ENCODE data around the gene RNF144A. TPM values are rescaled to one million over a fixed set of nuclear protein-coding genes. Genes with fewer than 3 reads are reported as not detected.

Gene RNF144A
- polyA plus RNA-seq, 3 donors: 0.30 to 0.68 (median 0.48) TPM

DNA sequence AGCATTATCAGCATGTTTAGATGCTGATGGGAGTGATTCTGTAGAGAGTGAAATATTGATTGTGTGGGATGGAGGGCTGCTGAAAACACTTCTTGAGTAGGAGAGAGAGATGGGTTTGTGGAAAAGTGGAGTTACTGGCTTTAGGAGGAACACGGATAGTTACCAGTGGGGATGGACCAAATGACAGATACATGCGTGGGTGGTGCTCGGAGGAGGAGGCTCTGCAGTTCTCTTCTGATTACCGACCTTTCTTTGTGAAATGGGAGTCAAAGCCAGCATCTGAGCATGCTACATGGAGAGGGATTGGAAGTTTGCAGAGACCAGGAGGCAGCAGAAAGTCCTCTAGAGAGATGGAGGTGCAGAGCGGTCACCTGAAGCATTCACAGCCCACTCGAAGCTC is 26.3 kb downstream of the RNF144A start:
- H3K36me3 Mint-ChIP-seq: peaks cover 27 to 29% of the 10 kb centered on the region in 2 donors
- H2AFZ ChIP-seq (ENCODE audit: insufficient read depth, low read depth, low read length, poor library complexity, severe bottlenecking): no peak overlapping the region

DNA sequence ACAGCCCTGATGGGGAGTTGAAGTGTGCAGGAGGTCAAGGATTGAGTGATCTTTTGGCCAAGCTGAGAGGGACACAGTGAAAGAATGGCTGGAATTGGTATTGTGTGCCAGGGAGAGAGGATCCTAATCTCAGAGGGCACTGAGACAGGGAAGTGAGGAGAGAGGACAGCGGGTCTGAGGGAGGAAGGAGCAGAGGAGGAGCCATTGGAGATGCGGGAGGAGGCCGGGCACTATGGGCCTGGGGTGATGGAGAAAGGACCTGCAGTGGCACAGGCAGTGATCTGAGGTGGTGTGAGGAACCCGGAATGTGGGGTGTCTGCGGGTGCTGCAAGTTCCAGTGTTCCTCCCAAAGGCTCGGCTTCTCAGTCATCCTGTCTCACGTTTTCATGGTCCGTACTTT is 26.8 kb downstream of the RNF144A start:
- Histone ChIP-seq H2AFZ (ENCODE audit: insufficient read depth, low read depth, low read length, poor library complexity, severe bottlenecking) (no peak overlapping the region), H3K9me3 (replicated peaks in 1 of 2; ENCODE audit: control insufficient read depth in 1 of 2, insufficient read depth in 1 of 2, low read length in 2 of 2) (no peaks in the 10 kb centered on the region), H3K4me3 (replicated peaks in 1 of 3; ENCODE audit: low read depth in 2 of 3, low read length in 3 of 3) (no peak overlapping the region), H3K79me2 (ENCODE audit: insufficient read depth, low read length) (peaks cover under 1% of the 10 kb centered on the region), H3K9ac (ENCODE audit: insufficient read depth, low read length, poor library complexity, severe bottlenecking) (no peak overlapping the region), H3K36me3 (replicated peaks in 1 of 2; ENCODE audit: control insufficient read depth in 1 of 2, insufficient read depth in 2 of 2, low read length in 2 of 2) (peaks cover 0 to 5% of the 10 kb centered on the region in 2 donors), H4K20me1 (ENCODE audit: insufficient read depth, low read length) (no peaks in the 10 kb centered on the region), H3K4me1 (ENCODE audit: control insufficient read depth in 1 of 2, insufficient read depth in 2 of 2, low read length in 2 of 2) (peaks cover 12 to 14% of the 10 kb centered on the region in 2 donors), H3K27me3 (ENCODE audit: control insufficient read depth in 2 of 2, insufficient read depth in 2 of 2, low read length in 2 of 2) (no peaks in the 10 kb centered on the region), H3K4me2 (replicated peaks; ENCODE audit: extremely low read depth, low read length, poor library complexity, severe bottlenecking) (no peak overlapping the region), H3K27ac (ENCODE audit: low read depth in 1 of 2, low read length in 2 of 2) (no peak overlapping the region)
- Mint-ChIP-seq H3K4me1 (peaks cover 23% of the 10 kb centered on the region), H3K36me3 (peaks cover 27 to 32% of the 10 kb centered on the region in 2 donors), H3K9me3 (peaks cover 0 to 1% (median 0%) of the 10 kb centered on the region in 7 donors), H3K27me3 (ENCODE audit: low read depth in 3 of 3) (no peaks in the 10 kb centered on the region), H3K27ac (peak overlapping the region in 1 of 7 donors; percentile 1), H3K4me3 (no peak overlapping the region)
- intact Hi-C loops (cut with micrococcal nuclease): no loop called here
- WGBS (ENCODE audit: insufficient coverage): 94% methylated on average over 5 of the region's 8 CpGs
- TF ChIP-seq, protein P1, sequence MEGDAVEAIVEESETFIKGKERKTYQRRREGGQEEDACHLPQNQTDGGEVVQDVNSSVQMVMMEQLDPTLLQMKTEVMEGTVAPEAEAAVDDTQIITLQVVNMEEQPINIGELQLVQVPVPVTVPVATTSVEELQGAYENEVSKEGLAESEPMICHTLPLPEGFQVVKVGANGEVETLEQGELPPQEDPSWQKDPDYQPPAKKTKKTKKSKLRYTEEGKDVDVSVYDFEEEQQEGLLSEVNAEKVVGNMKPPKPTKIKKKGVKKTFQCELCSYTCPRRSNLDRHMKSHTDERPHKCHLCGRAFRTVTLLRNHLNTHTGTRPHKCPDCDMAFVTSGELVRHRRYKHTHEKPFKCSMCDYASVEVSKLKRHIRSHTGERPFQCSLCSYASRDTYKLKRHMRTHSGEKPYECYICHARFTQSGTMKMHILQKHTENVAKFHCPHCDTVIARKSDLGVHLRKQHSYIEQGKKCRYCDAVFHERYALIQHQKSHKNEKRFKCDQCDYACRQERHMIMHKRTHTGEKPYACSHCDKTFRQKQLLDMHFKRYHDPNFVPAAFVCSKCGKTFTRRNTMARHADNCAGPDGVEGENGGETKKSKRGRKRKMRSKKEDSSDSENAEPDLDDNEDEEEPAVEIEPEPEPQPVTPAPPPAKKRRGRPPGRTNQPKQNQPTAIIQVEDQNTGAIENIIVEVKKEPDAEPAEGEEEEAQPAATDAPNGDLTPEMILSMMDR (IDR thresholded peaks at IDR 0.05): no peak
- DNase-seq: no peak

More for the DNA sequence above, 26.3 kb downstream of the RNF144A start:
- Mint-ChIP-seq H3K4me3 (no peak overlapping the region), H3K27me3 (ENCODE audit: low read depth in 3 of 3) (no peaks in the 10 kb centered on the region), H3K9me3 (peaks cover 0 to 1% (median 0%) of the 10 kb centered on the region in 7 donors), H3K4me1 (peaks cover 23% of the 10 kb centered on the region), H3K27ac (no peak overlapping the region)
- Histone ChIP-seq H3K4me2 (replicated peaks; ENCODE audit: extremely low read depth, low read length, poor library complexity, severe bottlenecking) (no peak overlapping the region), H3K36me3 (replicated peaks in 1 of 2; ENCODE audit: control insufficient read depth in 1 of 2, insufficient read depth in 2 of 2, low read length in 2 of 2) (peaks cover 0 to 5% of the 10 kb centered on the region in 2 donors), H3K27me3 (ENCODE audit: control insufficient read depth in 2 of 2, insufficient read depth in 2 of 2, low read length in 2 of 2) (no peaks in the 10 kb centered on the region), H3K9ac (ENCODE audit: insufficient read depth, low read length, poor library complexity, severe bottlenecking) (no peak overlapping the region), H3K27ac (ENCODE audit: low read depth in 1 of 2, low read length in 2 of 2) (no peak overlapping the region), H3K9me3 (replicated peaks in 1 of 2; ENCODE audit: control insufficient read depth in 1 of 2, insufficient read depth in 1 of 2, low read length in 2 of 2) (no peaks in the 10 kb centered on the region), H3K4me3 (replicated peaks in 1 of 3; ENCODE audit: low read depth in 2 of 3, low read length in 3 of 3) (no peak overlapping the region), H3K79me2 (ENCODE audit: insufficient read depth, low read length) (peaks cover 5% of the 10 kb centered on the region), H3K4me1 (ENCODE audit: control insufficient read depth in 1 of 2, insufficient read depth in 2 of 2, low read length in 2 of 2) (peaks cover 12 to 14% of the 10 kb centered on the region in 2 donors), H4K20me1 (ENCODE audit: insufficient read depth, low read length) (no peaks in the 10 kb centered on the region)
- TF ChIP-seq, protein P1 (IDR thresholded peaks at IDR 0.05): no peak
- 97% methylated on average over 6 of the region's 6 CpGs for WGBS (ENCODE audit: insufficient coverage)
- DNase-seq: no peak
- intact Hi-C loops (cut with micrococcal nuclease): no loop called here

Measured in CD14-positive monocyte (primary cell).